PC-3 (cell line): ENCODE measurements around the gene CBFA2T3. TPM values are rescaled to one million over a fixed set of nuclear protein-coding genes. Genes with fewer than 3 reads are reported as not detected.

Source experiments
- ATAC-seq: fragments of 200-7000 bp; cut with Tn5 transposase; 2 replicates; pipeline ENCODE4 v1.9.1; 2020; ENCODE audit warnings: mild to moderate bottlenecking, moderate library complexity
- BruUV-seq: library from RNA; stranded (reverse); fragments of 400-500 nt; replicated peaks from 2 replicates; lab custom pipeline; 2021; lab: Mats Ljungman, UMichigan
- CTCF ChIA-PET: fragments of 300-600 bp; sonication (Branson Sonifier 250); formaldehyde crosslinking; loops from one replicate; lab custom pipeline; 2022; ENCODE audit warnings: antibody characterized with exemption; lab: Charles Lee
- POLR2A ChIA-PET: fragments of 300-600 bp; sonication (Branson Sonifier 250); formaldehyde crosslinking; loops from one replicate; lab custom pipeline; 2022; ENCODE audit warnings: antibody characterized with exemption; ENCODE audit not compliant: unreplicated experiment; lab: Charles Lee
- DNase-seq: peaks from one replicate; pipeline ENCODE4 v3.0.0-alpha.2; 2015
- H2AFZ ChIP-seq: fragments of 300-600 bp; sonication (generic); 2 replicates; pipeline ENCODE4 v1.6.0; 2016; ENCODE audit warnings: antibody characterized with exemption, low read length
- H3F3A ChIP-seq: fragments of 300-600 bp; sonication (generic); one replicate; pipeline ENCODE4 v1.6.0; 2017; ENCODE audit warnings: antibody characterized with exemption, low read length, control low read depth, mild to moderate bottlenecking; ENCODE audit not compliant: unreplicated experiment
- H3K27ac ChIP-seq: fragments of 300-600 bp; sonication (generic); 2 replicates; pipeline ENCODE4 v1.5.1; 2016; ENCODE audit warnings: mild to moderate bottlenecking, low read length
- H3K27me3 ChIP-seq: fragments of 300-600 bp; sonication (generic); 2 replicates; pipeline ENCODE4 v1.6.1; 2016; ENCODE audit warnings: low read length, mixed read lengths
- H3K36me3 ChIP-seq: fragments of 300-600 bp; sonication (generic); 2 replicates; pipeline ENCODE4 v1.6.1; 2016; ENCODE audit warnings: low read depth, mixed run types, low read length, mixed read lengths
- H3K4me1 ChIP-seq: fragments of 300-600 bp; sonication (generic); 2 replicates; pipeline ENCODE4 v1.5.1; 2016; ENCODE audit warnings: low read length; ENCODE audit not compliant: insufficient read depth
- H3K4me2 ChIP-seq: fragments of 300-600 bp; sonication (generic); 2 replicates; pipeline ENCODE4 v1.6.0; 2016; ENCODE audit warnings: low read length
- H3K4me3 ChIP-seq: fragments of 300-600 bp; sonication (generic); 2 replicates; pipeline ENCODE4 v1.5.1; 2016; ENCODE audit warnings: mild to moderate bottlenecking, low read length, mixed read lengths
- H3K79me2 ChIP-seq: fragments of 300-600 bp; sonication (generic); 2 replicates; pipeline ENCODE4 v1.6.1; 2017; ENCODE audit warnings: low read length, mixed read lengths
- H3K9ac ChIP-seq: fragments of 300-600 bp; sonication (generic); 2 replicates; pipeline ENCODE4 v1.6.0; 2016; ENCODE audit warnings: mild to moderate bottlenecking, low read length
- H3K9me2 ChIP-seq: fragments of 300-600 bp; sonication (generic); replicated peaks from 2 replicates; pipeline ENCODE4 v1.6.1; 2016; ENCODE audit warnings: mixed run types, low read length, mixed read lengths
- H3K9me3 ChIP-seq: fragments of 300-600 bp; sonication (generic); 2 replicates; pipeline ENCODE4 v1.6.1; 2016; ENCODE audit warnings: low read length, mixed read lengths
- H4K20me1 ChIP-seq: fragments of 300-600 bp; sonication (generic); 2 replicates; pipeline ENCODE4 v1.6.1; 2016; ENCODE audit warnings: low read length, mixed read lengths
- EZH2 ChIP-seq: fragments of 300-600 bp; sonication (generic); IDR thresholded peaks from one replicate; pipeline ENCODE4 v1.6.1; 2017; ENCODE audit warnings: antibody characterized with exemption, mild to moderate bottlenecking, low read length; ENCODE audit not compliant: unreplicated experiment
- EZH2phosphoT487 ChIP-seq: fragments of 300-600 bp; sonication (generic); IDR thresholded peaks from 2 replicates; pipeline ENCODE4 v1.6.1; 2018; ENCODE audit warnings: mild to moderate bottlenecking, antibody characterized with exemption, low read length, borderline replicate concordance
- intact Hi-C: fragments of 100-400 bp; cut with micrococcal nuclease; formaldehyde crosslinking; loops from 2 replicates; pipeline ENCODE4 v1.9.0; 2023
- total RNA-seq: library from RNA; depleted of rRNA; stranded (reverse); fragments of >200 nt; gene quantifications from 2 replicates; pipeline ENCODE4 v1.2.3, GENCODE V29; 2014
- TF ChIP-seq, protein P1 (sequence below): fragments of 300-600 bp; sonication (generic); conservative IDR thresholded peaks from 2 replicates; pipeline ENCODE4 v1.5.1; 2017; ENCODE audit warnings: antibody characterized with exemption, low read depth, mild to moderate bottlenecking, low read length

CBFA2T3 gene
- total RNA-seq, 1 experiment from 2014 or later: not detected

- ATAC-seq: no peak
- H3K79me2 ChIP-seq: no peaks in the 10 kb centered on the region
- CTCF ChIA-PET: no interaction called here
Measured at GRCh38 chr16:88888461-88889387, 88.3 kb downstream of the CBFA2T3 start.

DNA sequence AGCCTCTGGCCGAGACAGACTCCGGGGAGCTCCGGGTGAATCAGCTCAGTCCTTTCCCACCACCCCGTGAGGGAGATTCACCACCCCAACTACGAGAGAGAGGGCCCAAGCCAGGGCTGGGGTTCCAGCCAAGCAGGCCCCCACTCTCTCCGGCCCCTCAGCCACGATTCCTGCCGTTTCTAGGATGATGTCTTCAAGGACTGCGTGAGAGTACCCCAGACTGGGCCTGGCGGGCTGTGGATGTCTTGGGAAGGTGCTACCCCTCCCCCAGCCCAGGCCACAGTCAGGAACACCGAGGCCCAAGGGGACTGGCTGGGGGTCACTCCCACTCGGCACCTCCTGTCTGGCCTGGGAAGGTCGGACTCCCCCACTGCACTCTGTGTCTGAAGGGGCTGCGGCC is 89.0 kb downstream of the CBFA2T3 start:
- Histone ChIP-seq H2AFZ (no peak overlapping the region), H3K4me2 (no peak overlapping the region), H3K36me3 (no peaks in the 10 kb centered on the region), H3K27me3 (no peaks in the 10 kb centered on the region), H3K27ac (no peak overlapping the region), H3K4me3 (no peak overlapping the region), H3K9me2 (no peaks in the 10 kb centered on the region), H3K4me1 (no peaks in the 10 kb centered on the region), H3K9ac (no peak overlapping the region), H3K79me2 (no peaks in the 10 kb centered on the region), H4K20me1 (no peaks in the 10 kb centered on the region), H3F3A (no peaks in the 10 kb centered on the region), H3K9me3 (no peaks in the 10 kb centered on the region)
- intact Hi-C loops: no loop called here
- ATAC-seq: no peak
- BruUV-seq: no TSS peak
- CTCF ChIA-PET: no interaction called here
- POLR2A ChIA-PET: no interaction called here
- no peak for DNase-seq
- TF ChIP-seq EZH2phosphoT487 (no peak), EZH2 (no peak)
- TF ChIP-seq, protein P1, sequence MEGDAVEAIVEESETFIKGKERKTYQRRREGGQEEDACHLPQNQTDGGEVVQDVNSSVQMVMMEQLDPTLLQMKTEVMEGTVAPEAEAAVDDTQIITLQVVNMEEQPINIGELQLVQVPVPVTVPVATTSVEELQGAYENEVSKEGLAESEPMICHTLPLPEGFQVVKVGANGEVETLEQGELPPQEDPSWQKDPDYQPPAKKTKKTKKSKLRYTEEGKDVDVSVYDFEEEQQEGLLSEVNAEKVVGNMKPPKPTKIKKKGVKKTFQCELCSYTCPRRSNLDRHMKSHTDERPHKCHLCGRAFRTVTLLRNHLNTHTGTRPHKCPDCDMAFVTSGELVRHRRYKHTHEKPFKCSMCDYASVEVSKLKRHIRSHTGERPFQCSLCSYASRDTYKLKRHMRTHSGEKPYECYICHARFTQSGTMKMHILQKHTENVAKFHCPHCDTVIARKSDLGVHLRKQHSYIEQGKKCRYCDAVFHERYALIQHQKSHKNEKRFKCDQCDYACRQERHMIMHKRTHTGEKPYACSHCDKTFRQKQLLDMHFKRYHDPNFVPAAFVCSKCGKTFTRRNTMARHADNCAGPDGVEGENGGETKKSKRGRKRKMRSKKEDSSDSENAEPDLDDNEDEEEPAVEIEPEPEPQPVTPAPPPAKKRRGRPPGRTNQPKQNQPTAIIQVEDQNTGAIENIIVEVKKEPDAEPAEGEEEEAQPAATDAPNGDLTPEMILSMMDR: no peak

More at GRCh38 chr16:88888461-88889387, 88.3 kb downstream of the CBFA2T3 start:
- no peaks in the 10 kb centered on the region for H3F3A ChIP-seq
- intact Hi-C loops: no loop called here
- H2AFZ ChIP-seq: no peak overlapping the region
- no peaks in the 10 kb centered on the region for H3K36me3 ChIP-seq
- H3K4me2 ChIP-seq: no peak overlapping the region
- H3K9me2 ChIP-seq: no peaks in the 10 kb centered on the region
- no peaks in the 10 kb centered on the region for H3K27me3 ChIP-seq
- H3K4me1 ChIP-seq: no peaks in the 10 kb centered on the region
- no peak overlapping the region for H3K4me3 ChIP-seq
- no peak overlapping the region for H3K27ac ChIP-seq
- BruUV-seq: no TSS peak
- H3K9me3 ChIP-seq: no peaks in the 10 kb centered on the region
- TF ChIP-seq EZH2phosphoT487 (no peak), EZH2 (no peak)
- TF ChIP-seq, protein P1: no peak
- no peaks in the 10 kb centered on the region for H4K20me1 ChIP-seq
- POLR2A ChIA-PET: no interaction called here
- DNase-seq: no peak
- no peak overlapping the region for H3K9ac ChIP-seq
